HG02870 (cell line): Measurements from ENCODE around the gene TRPC3.

ENCODE experiments used
- ATAC-seq: cut with Tn5 transposase; IDR thresholded peaks from one replicate; pipeline ENCODE4 v1.9.1; 2021; ENCODE audit warnings: mild to moderate bottlenecking, moderate library complexity; ENCODE audit not compliant: unreplicated experiment

The TRPC3 gene

GRCh38 chr4:121877041-121877773 is 74.7 kb downstream of the TRPC3 start:
- ATAC-seq = no peak

GRCh38 chr4:121876070-121876469 is 75.8 kb downstream of the TRPC3 start:
- ATAC-seq = no peak

- ATAC-seq = no peak
These were observed 76.2 kb downstream of the TRPC3 start for GRCh38 chr4:121875652-121876051.

GRCh38 chr4:121873604-121874003 is 78.3 kb downstream of the TRPC3 start:
- ATAC-seq = no peak

GRCh38 chr4:121869841-121870822 is 81.7 kb downstream of the TRPC3 start, which contains the start of gene BBS7:
Gene BBS7, minus strand, starts transcription at chr4:121870474. Its CDS starts 161 bp downstream, at chr4:121870313.
- peak; percentile 98 for ATAC-seq

GRCh38 chr4:121863799-121864198 is 88.1 kb downstream of the TRPC3 start:
- no peak for ATAC-seq

GRCh38 chr4:121861426-121861825 is 90.4 kb downstream of the TRPC3 start:
- ATAC-seq = no peak

GRCh38 chr4:121860121-121860520 is 91.7 kb downstream of the TRPC3 start:
- no peak for ATAC-seq

- ATAC-seq = no peak
These were observed 100.5 kb downstream of the TRPC3 start for GRCh38 chr4:121851354-121851753.

GRCh38 chr4:121846662-121847061 is 105.2 kb downstream of the TRPC3 start:
- no peak for ATAC-seq

GRCh38 chr4:121842862-121843261 is 109.0 kb downstream of the TRPC3 start:
- no peak for ATAC-seq

GRCh38 chr4:121838136-121838535 is 113.7 kb downstream of the TRPC3 start:
- no peak for ATAC-seq

- ATAC-seq = no peak
These were observed 122.3 kb downstream of the TRPC3 start for GRCh38 chr4:121829511-121829910.
